Measurements from ENCODE around the gene LRMDA. TPM values are rescaled to one million over a fixed set of nuclear protein-coding genes. Genes with fewer than 3 reads are reported as not detected.

Gene LRMDA
- total RNA-seq, 2 donors from 2014 or later, result 12.2 to 25.4 TPM

- no peaks in the 10 kb centered on the region for H3K27me3 ChIP-seq
- H3K9me3 ChIP-seq, result no peaks in the 10 kb centered on the region
- no peak for ATAC-seq
- WGBS, 2 donors, result 52 to 59% methylated on average over 5 of the region's 5 CpGs
- H3K36me3 ChIP-seq (replicated peaks in 1 of 2; ENCODE audit: insufficient read depth in 1 of 2, low read depth in 2 of 2), result no peaks in the 10 kb centered on the region
- intact Hi-C loops (cut with DNase I), result no loop called here
- H3K27ac ChIP-seq, result no peak overlapping the region
- TF ChIP-seq POLR2A (IDR thresholded peaks at IDR 0.05) (no peak), CTCF (IDR thresholded peaks at IDR 0.05) (no peak)
- no peak overlapping the region for H3K4me3 ChIP-seq
- DNase-seq, result peak; percentile 18 to 49 (median 38)
- H3K4me1 ChIP-seq, result peaks cover 13% of the 10 kb centered on the region
Measured at GRCh38 chr10:76334255-76334654, 902.8 kb downstream of the LRMDA start.

GRCh38 chr10:76336213-76336963 lies 905.0 kb downstream of the LRMDA start:
- Histone ChIP-seq H3K27ac (no peak overlapping the region), H3K4me3 (no peak overlapping the region), H3K4me1 (peaks cover 13% of the 10 kb centered on the region), H3K27me3 (no peaks in the 10 kb centered on the region), H3K9me3 (no peaks in the 10 kb centered on the region), H3K36me3 (replicated peaks in 1 of 2; ENCODE audit: insufficient read depth in 1 of 2, low read depth in 2 of 2) (no peaks in the 10 kb centered on the region)
- 26 to 35% methylated on average over 1 of the region's 1 CpG for WGBS, 2 donors
- TF ChIP-seq CTCF (IDR thresholded peaks at IDR 0.05) (no peak), POLR2A (IDR thresholded peaks at IDR 0.05) (no peak)
- peak in 2 of 4 donors; percentile 14 to 21 for DNase-seq
- ATAC-seq, result no peak
- intact Hi-C loops (cut with DNase I), result no loop called here

GRCh38 chr10:76337641-76338040 lies 906.2 kb downstream of the LRMDA start:
- H3K27ac ChIP-seq, result no peak overlapping the region
- no peaks in the 10 kb centered on the region for H3K36me3 ChIP-seq (replicated peaks in 1 of 2; ENCODE audit: insufficient read depth in 1 of 2, low read depth in 2 of 2)
- TF ChIP-seq POLR2A (IDR thresholded peaks at IDR 0.05) (no peak), CTCF (IDR thresholded peaks at IDR 0.05) (no peak)
- H3K27me3 ChIP-seq, result no peaks in the 10 kb centered on the region
- 62 to 71% methylated on average over 1 of the region's 1 CpG for WGBS, 2 donors
- no peak overlapping the region for H3K4me3 ChIP-seq
- ATAC-seq, result no peak
- H3K9me3 ChIP-seq, result no peaks in the 10 kb centered on the region
- intact Hi-C loops (cut with DNase I), result no loop called here
- peaks cover 13% of the 10 kb centered on the region for H3K4me1 ChIP-seq
- DNase-seq, result no peak

DNA sequence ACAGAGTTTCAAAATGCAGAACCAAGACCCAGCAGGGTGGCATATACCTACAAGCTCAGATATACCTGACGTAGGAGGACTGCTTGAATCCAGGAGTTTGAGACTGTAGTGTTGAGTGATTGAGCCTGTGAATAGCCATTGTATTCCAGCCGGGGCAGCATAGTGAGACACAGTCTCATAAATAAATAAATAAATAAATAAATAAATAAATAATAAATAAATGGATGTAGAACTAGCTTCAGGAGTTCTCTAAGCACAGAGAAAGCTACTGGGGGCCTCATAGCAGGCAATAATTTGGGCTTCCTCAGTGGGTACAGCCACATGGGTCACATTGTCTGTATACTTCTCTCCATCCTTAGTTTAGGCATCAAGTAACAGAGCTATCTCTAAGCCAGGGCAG lies 906.8 kb downstream of the LRMDA start:
- peaks cover 13% of the 10 kb centered on the region for H3K4me1 ChIP-seq
- no peak overlapping the region for H3K4me3 ChIP-seq
- H3K27me3 ChIP-seq, result no peaks in the 10 kb centered on the region
- ATAC-seq (no peak), DNase-seq (no peak)
- no peaks in the 10 kb centered on the region for H3K36me3 ChIP-seq (replicated peaks in 1 of 2; ENCODE audit: insufficient read depth in 1 of 2, low read depth in 2 of 2)
- 92 to 98% methylated on average over 2 of the region's 2 CpGs for WGBS, 2 donors
- no peak overlapping the region for H3K27ac ChIP-seq
- H3K9me3 ChIP-seq, result no peaks in the 10 kb centered on the region
- TF ChIP-seq CTCF (IDR thresholded peaks at IDR 0.05), result no peak
- TF ChIP-seq POLR2A (IDR thresholded peaks at IDR 0.05), result no peak
- intact Hi-C loops (cut with DNase I), result no loop called here

DNA sequence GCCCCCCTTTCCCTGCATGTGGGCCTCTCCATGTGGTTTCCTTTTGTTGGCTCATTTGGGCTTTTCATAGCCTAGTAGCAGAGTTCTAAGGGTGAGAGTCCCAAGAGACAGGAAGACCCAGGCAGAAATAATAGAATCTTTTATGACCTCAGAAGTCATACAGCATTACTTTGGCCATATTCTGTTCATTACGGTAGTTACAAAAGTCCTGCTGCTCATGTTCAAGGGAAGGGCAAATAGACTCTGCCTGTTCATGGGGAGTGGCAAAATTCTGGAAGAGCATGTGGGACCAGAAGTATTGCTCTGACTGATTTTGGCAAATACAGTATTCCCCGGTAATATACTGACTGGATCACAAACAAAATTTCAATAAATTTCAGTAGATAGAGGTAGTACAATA lies 910.3 kb downstream of the LRMDA start:
- intact Hi-C loops (cut with DNase I), result no loop called here
- Histone ChIP-seq H3K27ac (no peak overlapping the region), H3K9me3 (no peaks in the 10 kb centered on the region), H3K4me1 (peaks cover 2% of the 10 kb centered on the region), H3K27me3 (no peaks in the 10 kb centered on the region), H3K4me3 (no peak overlapping the region), H3K36me3 (replicated peaks in 1 of 2; ENCODE audit: insufficient read depth in 1 of 2, low read depth in 2 of 2) (no peaks in the 10 kb centered on the region)
- DNase-seq (no peak), ATAC-seq (no peak)
- 86 to 94% methylated on average over 2 of the region's 2 CpGs for WGBS, 2 donors
- TF ChIP-seq POLR2A (IDR thresholded peaks at IDR 0.05) (no peak), CTCF (IDR thresholded peaks at IDR 0.05) (no peak)

Measured in body of pancreas (tissue), 4 donors.